Activated CD8-positive, alpha-beta T cell treated with anti-CD3 and anti-CD28 coated beads for 36 hours (primary cell): ENCODE data around the gene POLDIP3. TPM values are rescaled to one million over a fixed set of nuclear protein-coding genes. Genes with fewer than 3 reads are reported as not detected.

Source experiments
- ATAC-seq: fragments of 200-7000 bp; cut with Tn5 transposase; one replicate; pipeline ENCODE4 v1.10.0; 2021; ENCODE audit warnings: mild to moderate bottlenecking, moderate library complexity
- CTCF ChIA-PET: fragments of 350-600 bp; sonication (Branson Sonifier 250); formaldehyde crosslinking; loops from one replicate; lab custom pipeline; 2021; ENCODE audit warnings: antibody characterized with exemption; lab: Charles Lee
- POLR2A ChIA-PET: fragments of 350-600 bp; sonication (Branson Sonifier 250); formaldehyde crosslinking; loops from one replicate; lab custom pipeline; 2021; ENCODE audit warnings: antibody characterized with exemption; lab: Charles Lee
- DNase-seq: peaks from one replicate; pipeline ENCODE4 v3.0.0-alpha.2; 2020
- H3K27ac Mint-ChIP-seq: one replicate; pipeline ENCODE4 v1.8.0; 2021; ENCODE audit warnings: mild to moderate bottlenecking, mixed read lengths
- H3K27me3 Mint-ChIP-seq: one replicate; pipeline ENCODE4 v1.8.0; 2021; ENCODE audit warnings: mixed read lengths
- H3K36me3 Mint-ChIP-seq: one replicate; pipeline ENCODE4 v1.8.0; 2021; ENCODE audit warnings: low read depth, mixed read lengths
- H3K4me1 Mint-ChIP-seq: one replicate; pipeline ENCODE4 v1.8.0; 2021; ENCODE audit warnings: low read depth, mixed read lengths
- H3K4me3 Mint-ChIP-seq: one replicate; pipeline ENCODE4 v1.8.0; 2021; ENCODE audit warnings: mild to moderate bottlenecking, moderate library complexity, mixed read lengths
- H3K9me3 Mint-ChIP-seq: one replicate; pipeline ENCODE4 v1.8.0; 2021; ENCODE audit warnings: mixed read lengths
- CTCF ChIP-seq: fragments of 200-600 bp; IDR thresholded peaks from one replicate; pipeline ENCODE4 v1.8.0; 2022; ENCODE audit warnings: antibody characterized with exemption, mild to moderate bottlenecking
- intact Hi-C: fragments of 100-400 bp; cut with micrococcal nuclease; formaldehyde crosslinking; loops from one replicate; pipeline ENCODE4 v1.10.0; 2022
- total RNA-seq, 2 experiments: library from RNA; stranded (reverse); gene quantifications; one replicate each; pipeline ENCODE4 v1.2.3, GENCODE V29; 2021

The POLDIP3 gene
- total RNA-seq, 2 experiments from 2014 or later: 70.2 to 71.1 TPM

GRCh38 chr22:42648368-42649245, 33.9 kb upstream of the POLDIP3 start:
- Mint-ChIP-seq H3K36me3 (no peaks in the 10 kb centered on the region), H3K4me3 (peak overlapping the region; percentile 95), H3K9me3 (no peaks in the 10 kb centered on the region), H3K27me3 (no peaks in the 10 kb centered on the region), H3K4me1 (peaks cover 33% of the 10 kb centered on the region), H3K27ac (peak overlapping the region; percentile 95)
- ChIA-PET CTCF (interaction anchor here (1.2 to 2.5 kb wide), 2 partner anchors 27 to 28 kb away, joined by 4 to 12 read pairs; no protein-coding TSS in a partner anchor), POLR2A (interaction anchor here (0.9 to 4.9 kb wide), 8 partner anchors 8 to 539 kb away, joined by 3 to 64 read pairs (median 4); partner anchors contain the start of genes ATP5MGL, POLDIP3 and TTLL12)
- TF ChIP-seq CTCF: no peak
- intact Hi-C loops: no loop called here
- ATAC-seq (peak; percentile 43), DNase-seq (peak; percentile 53)

- intact Hi-C loops: no loop called here
- ATAC-seq: no peak
- Mint-ChIP-seq H3K36me3 (no peaks in the 10 kb centered on the region), H3K27me3 (no peaks in the 10 kb centered on the region), H3K27ac (peak overlapping the region; percentile 95), H3K9me3 (no peaks in the 10 kb centered on the region), H3K4me1 (peaks cover 33% of the 10 kb centered on the region), H3K4me3 (peak overlapping the region; percentile 95)
- ChIA-PET POLR2A (interaction anchor here (1.3 to 4.9 kb wide), 3 partner anchors 8 to 33 kb away, joined by 3 to 64 read pairs (median 5); partner anchors contain the start of genes ATP5MGL and POLDIP3), CTCF (interaction anchor here (2.5 kb wide), 1 partner anchor 26 kb away, joined by 12 read pairs; no protein-coding TSS in a partner anchor)
- no peak for DNase-seq
- no peak for TF ChIP-seq CTCF
Measured at GRCh38 chr22:42648017-42648367, 33.3 kb upstream of the POLDIP3 start.

- no peak overlapping the region for H3K27ac Mint-ChIP-seq
- peaks cover 35% of the 10 kb centered on the region for H3K4me1 Mint-ChIP-seq
- POLR2A ChIA-PET: interaction anchor here (0.9 to 4.9 kb wide), 4 partner anchors 10 to 54 kb away, joined by 3 to 64 read pairs (median 3); partner anchors contain the start of gene POLDIP3
- peak overlapping the region; percentile 95 for H3K4me3 Mint-ChIP-seq
- CTCF ChIA-PET: interaction anchor here (0.9 to 2.5 kb wide), 2 partner anchors 25 to 221 kb away, joined by 4 to 12 read pairs; no protein-coding TSS in a partner anchor
- no peaks in the 10 kb centered on the region for H3K9me3 Mint-ChIP-seq
- DNase-seq (no peak), ATAC-seq (no peak)
- no peaks in the 10 kb centered on the region for H3K27me3 Mint-ChIP-seq
- TF ChIP-seq CTCF: no peak
- no peaks in the 10 kb centered on the region for H3K36me3 Mint-ChIP-seq
- intact Hi-C loops: no loop called here
Measured at GRCh38 chr22:42646569-42647525, 32.2 kb upstream of the POLDIP3 start.

GRCh38 chr22:42645938-42646568, 31.4 kb upstream of the POLDIP3 start:
- ChIA-PET POLR2A (interaction anchor here (0.9 to 4.9 kb wide), 4 partner anchors 9 to 53 kb away, joined by 3 to 64 read pairs (median 3); partner anchors contain the start of gene POLDIP3), CTCF (interaction anchor here (0.9 to 2.5 kb wide), 2 partner anchors 24 to 222 kb away, joined by 4 to 12 read pairs; no protein-coding TSS in a partner anchor)
- DNase-seq (no peak), ATAC-seq (no peak)
- Mint-ChIP-seq H3K9me3 (no peaks in the 10 kb centered on the region), H3K27ac (no peak overlapping the region), H3K27me3 (no peaks in the 10 kb centered on the region), H3K4me1 (peaks cover 35% of the 10 kb centered on the region), H3K36me3 (no peaks in the 10 kb centered on the region), H3K4me3 (no peak overlapping the region)
- no peak for TF ChIP-seq CTCF
- intact Hi-C loops: no loop called here
